ENCODE measurements around the gene PLB1. TPM values are rescaled to one million over a fixed set of nuclear protein-coding genes. Genes with fewer than 3 reads are reported as not detected.

Gene PLB1
- total and polyA plus RNA-seq, 5 experiments from 2014 or later: 0.29 to 0.34 (median 0.34) TPM; not detected in 2

GRCh38 chr2:28579606-28580005 is 83.7 kb downstream of the PLB1 start:
- H3K4me1 Mint-ChIP-seq: peaks cover 0 to 10% (median 5%) of the 10 kb centered on the region in 4 donors
- no peak overlapping the region for H3K4me3 Mint-ChIP-seq
- peak overlapping the region in 1 of 10 donors; percentile 48 for H3K27ac Mint-ChIP-seq
- no peaks in the 10 kb centered on the region for H3K9me3 Mint-ChIP-seq
- POLR2A ChIA-PET: interaction anchor here (0.6 to 1.6 kb wide), 2 partner anchors 12 to 1445 kb away, joined by 3 to 4 read pairs; partner anchors contain the start of gene PREB
- DNase-seq (no peak), ATAC-seq (no peak)
- H3K36me3 Mint-ChIP-seq: no peaks in the 10 kb centered on the region
- no peaks in the 10 kb centered on the region for H3K27me3 Mint-ChIP-seq

DNA sequence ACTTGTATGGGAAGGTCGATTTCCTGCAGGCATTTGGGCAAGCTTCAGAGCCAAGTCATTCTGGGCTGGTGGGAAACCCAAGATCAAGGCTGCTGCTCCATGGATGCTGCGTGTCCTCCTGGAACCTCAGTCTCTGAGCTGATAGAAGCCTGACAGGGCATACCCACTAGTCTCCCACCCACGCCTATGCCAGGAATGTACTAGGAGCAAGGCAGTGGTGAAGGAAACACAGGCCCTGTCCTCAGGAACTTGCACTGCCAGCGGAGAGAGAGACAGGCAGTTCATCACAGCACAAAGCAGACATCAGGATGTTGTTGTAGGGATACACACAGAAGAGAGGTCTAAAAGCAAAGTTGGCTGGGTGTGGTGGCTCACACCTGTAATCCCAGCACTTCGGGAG is 84.2 kb downstream of the PLB1 start:
- POLR2A ChIA-PET: interaction anchor here (0.6 to 1.6 kb wide), 2 partner anchors 12 to 1445 kb away, joined by 3 to 4 read pairs; partner anchors contain the start of gene PREB
- Mint-ChIP-seq H3K27me3 (no peaks in the 10 kb centered on the region), H3K4me3 (no peak overlapping the region), H3K9me3 (no peaks in the 10 kb centered on the region), H3K36me3 (no peaks in the 10 kb centered on the region), H3K4me1 (peaks cover 0 to 12% (median 7%) of the 10 kb centered on the region in 4 donors), H3K27ac (peak overlapping the region in 1 of 10 donors; percentile 48)
- ATAC-seq (no peak), DNase-seq (no peak)

DNA sequence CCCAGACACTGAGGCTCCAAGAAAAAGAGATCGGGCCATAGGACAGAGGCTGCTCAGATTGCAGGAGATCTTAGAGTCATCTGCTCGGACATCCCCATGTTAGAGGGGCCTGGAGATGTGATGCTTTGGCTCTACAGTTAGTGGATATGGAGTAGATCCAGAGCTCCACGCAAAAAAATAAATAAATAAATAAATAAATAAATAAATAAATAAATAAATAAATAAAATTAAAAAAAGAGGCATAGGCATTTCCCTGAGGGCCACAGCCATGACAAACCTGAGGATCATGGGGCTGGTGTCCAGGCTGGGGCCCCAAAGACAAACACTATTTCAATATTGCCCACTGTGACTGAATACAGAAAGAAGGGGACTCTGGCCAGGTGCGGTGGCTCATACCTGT is 85.5 kb downstream of the PLB1 start:
- Mint-ChIP-seq H3K36me3 (no peaks in the 10 kb centered on the region), H3K4me3 (no peak overlapping the region), H3K4me1 (peaks cover 3 to 16% (median 10%) of the 10 kb centered on the region in 4 donors), H3K27ac (peak overlapping the region in 1 of 10 donors; percentile 33), H3K27me3 (no peaks in the 10 kb centered on the region), H3K9me3 (no peaks in the 10 kb centered on the region)
- POLR2A ChIA-PET: no interaction called here
- DNase-seq (no peak), ATAC-seq (no peak)

- POLR2A ChIA-PET: interaction anchor here (0.7 kb wide), 1 partner anchor 22 kb away, joined by 3 read pairs; no protein-coding TSS in a partner anchor
- ATAC-seq (no peak), DNase-seq (no peak)
- Mint-ChIP-seq H3K27ac (no peak overlapping the region), H3K9me3 (no peaks in the 10 kb centered on the region), H3K27me3 (no peaks in the 10 kb centered on the region), H3K36me3 (no peaks in the 10 kb centered on the region), H3K4me1 (peaks cover 8 to 22% (median 17%) of the 10 kb centered on the region in 4 donors), H3K4me3 (no peak overlapping the region)
Measured at GRCh38 chr2:28582152-28582551, 86.3 kb downstream of the PLB1 start.

DNA sequence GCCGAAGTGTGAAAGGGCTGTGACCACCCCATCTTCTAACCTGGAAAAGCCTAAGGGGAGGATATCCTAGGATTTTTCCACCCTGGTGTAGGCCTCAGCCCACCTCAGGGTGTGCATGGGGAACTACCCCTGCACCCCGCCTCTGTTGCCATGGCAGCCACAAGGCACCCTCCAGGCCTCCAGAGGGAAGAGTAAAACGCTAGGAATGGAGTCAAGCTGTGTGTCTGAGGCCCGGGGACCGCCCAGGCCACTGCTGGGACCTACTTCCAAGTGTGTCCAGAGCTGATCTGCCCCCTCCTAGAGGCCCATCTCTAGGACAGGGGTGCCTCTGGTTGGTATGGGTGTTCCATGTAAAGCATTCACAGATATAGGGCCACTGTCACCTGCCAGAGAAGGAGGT is 86.7 kb downstream of the PLB1 start:
- DNase-seq: no peak
- POLR2A ChIA-PET: no interaction called here
- H3K27ac Mint-ChIP-seq: no peak overlapping the region
- ATAC-seq: no peak
- H3K27me3 Mint-ChIP-seq: no peaks in the 10 kb centered on the region
- H3K4me3 Mint-ChIP-seq: no peak overlapping the region
- H3K36me3 Mint-ChIP-seq: no peaks in the 10 kb centered on the region
- H3K9me3 Mint-ChIP-seq: no peaks in the 10 kb centered on the region
- H3K4me1 Mint-ChIP-seq: peaks cover 9 to 27% (median 21%) of the 10 kb centered on the region in 4 donors

- Mint-ChIP-seq H3K36me3 (no peaks in the 10 kb centered on the region), H3K4me1 (peaks cover 18 to 36% (median 31%) of the 10 kb centered on the region in 4 donors), H3K27ac (peak overlapping the region in 2 of 10 donors; percentile 30 to 47), H3K4me3 (no peak overlapping the region), H3K27me3 (no peaks in the 10 kb centered on the region), H3K9me3 (no peaks in the 10 kb centered on the region)
- POLR2A ChIA-PET: no interaction called here
- ATAC-seq: no peak
- DNase-seq: peak in 1 of 10 donors; percentile 35
Measured at GRCh38 chr2:28583899-28584553, 88.2 kb downstream of the PLB1 start.

DNA sequence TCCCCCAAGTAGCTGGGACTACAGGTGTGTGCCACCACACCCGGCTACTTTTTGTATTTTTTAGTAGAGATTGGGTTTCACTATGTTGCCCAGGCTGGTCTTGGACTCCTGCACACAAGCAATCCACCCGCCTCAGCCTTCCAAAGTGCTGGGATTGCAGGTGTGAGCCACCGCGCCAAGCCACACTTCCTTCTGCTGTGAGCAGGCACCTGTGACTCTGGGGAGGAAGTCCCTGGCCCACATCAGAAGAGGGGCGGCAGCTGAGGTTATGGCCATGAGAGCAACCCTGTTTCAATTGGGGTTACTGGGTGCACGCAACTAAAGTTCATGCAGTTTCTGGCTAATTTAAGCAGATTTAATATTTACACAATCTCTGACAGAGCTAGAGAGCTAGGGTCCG is 91.0 kb downstream of the PLB1 start:
- Mint-ChIP-seq H3K9me3 (no peaks in the 10 kb centered on the region), H3K4me3 (peak overlapping the region; percentile 38 to 84 (median 76)), H3K36me3 (no peaks in the 10 kb centered on the region), H3K27me3 (peaks cover 0 to 10% (median 2%) of the 10 kb centered on the region in 5 donors), H3K27ac (peak overlapping the region in 5 of 10 donors; percentile 46 to 84 (median 73)), H3K4me1 (peaks cover 19 to 36% (median 32%) of the 10 kb centered on the region in 4 donors)
- DNase-seq: peak; percentile 31 to 82 (median 59)
- peak; percentile 97 to 98 for ATAC-seq
- POLR2A ChIA-PET: interaction anchor here (0.5 to 1.0 kb wide), 6 partner anchors 20 to 205 kb away, joined by 3 to 5 read pairs (median 3); no protein-coding TSS in a partner anchor

GRCh38 chr2:28587526-28588291 is 91.8 kb downstream of the PLB1 start:
- H3K36me3 Mint-ChIP-seq: no peaks in the 10 kb centered on the region
- H3K27ac Mint-ChIP-seq: peak overlapping the region in 6 of 10 donors; percentile 5 to 84 (median 54)
- no peak for DNase-seq
- peak overlapping the region in 9 of 10 donors; percentile 14 to 83 (median 75) for H3K4me3 Mint-ChIP-seq
- peaks cover 0 to 17% (median 3%) of the 10 kb centered on the region in 5 donors for H3K27me3 Mint-ChIP-seq
- peaks cover 19 to 37% (median 33%) of the 10 kb centered on the region in 4 donors for H3K4me1 Mint-ChIP-seq
- POLR2A ChIA-PET: interaction anchor here (0.9 to 1.7 kb wide), 4 partner anchors 21 to 164 kb away, joined by 3 to 5 read pairs (median 4); partner anchors contain the start of gene PPP1CB
- ATAC-seq: no peak
- no peaks in the 10 kb centered on the region for H3K9me3 Mint-ChIP-seq

- POLR2A ChIA-PET: interaction anchor here (1.7 kb wide), 1 partner anchor 163 kb away, joined by 5 read pairs; the partner anchor contains the start of gene PPP1CB
- H3K4me3 Mint-ChIP-seq: peak overlapping the region in 9 of 10 donors; percentile 14 to 83 (median 61)
- H3K36me3 Mint-ChIP-seq: no peaks in the 10 kb centered on the region
- ATAC-seq (no peak), DNase-seq (no peak)
- H3K27ac Mint-ChIP-seq: peak overlapping the region in 6 of 10 donors; percentile 5 to 84 (median 48)
- H3K4me1 Mint-ChIP-seq: peaks cover 19 to 37% (median 33%) of the 10 kb centered on the region in 4 donors
- no peaks in the 10 kb centered on the region for H3K9me3 Mint-ChIP-seq
- H3K27me3 Mint-ChIP-seq: peaks cover 0 to 18% (median 3%) of the 10 kb centered on the region in 5 donors
Measured at GRCh38 chr2:28588292-28588670, 92.4 kb downstream of the PLB1 start.

DNA sequence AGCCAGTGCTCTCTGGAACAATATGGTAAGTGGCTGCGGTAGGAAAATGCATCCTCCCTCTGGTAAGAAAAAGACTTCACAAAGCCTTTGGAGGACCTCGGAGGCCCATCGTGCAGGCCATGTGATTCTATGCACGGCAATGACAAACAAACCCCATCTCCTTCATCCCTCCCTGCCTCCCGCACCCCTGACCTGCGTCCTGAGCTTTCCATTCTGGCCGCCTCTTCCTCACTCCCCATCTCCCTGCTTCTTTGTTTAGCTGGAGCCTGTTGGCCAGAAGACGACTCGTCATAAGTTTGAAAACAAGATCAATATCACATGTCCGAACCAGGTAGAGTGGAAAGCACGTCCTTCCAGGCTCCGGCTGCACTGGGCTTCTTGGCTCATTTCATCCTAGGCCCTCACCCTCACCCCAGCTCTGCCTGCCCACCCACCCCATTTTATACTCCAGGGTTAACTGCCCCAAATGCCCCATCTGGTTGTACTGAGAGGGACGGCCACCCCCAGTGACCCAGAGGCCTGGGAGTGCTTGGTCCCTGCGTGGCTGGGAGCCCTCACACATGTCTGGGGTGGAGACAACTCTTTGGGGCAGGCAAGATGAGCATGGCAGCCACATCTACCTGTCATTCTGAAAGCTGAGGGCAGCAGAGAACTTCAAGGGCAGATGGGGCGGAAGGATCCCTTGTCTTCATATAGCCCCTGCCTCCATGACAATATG is 94.0 kb downstream of the PLB1 start:
- peak overlapping the region in 4 of 10 donors; percentile 24 to 77 (median 57) for H3K27ac Mint-ChIP-seq
- H3K27me3 Mint-ChIP-seq: peaks cover 0 to 18% (median 3%) of the 10 kb centered on the region in 5 donors
- no peak overlapping the region for H3K4me3 Mint-ChIP-seq
- no peaks in the 10 kb centered on the region for H3K36me3 Mint-ChIP-seq
- ATAC-seq (no peak), DNase-seq (no peak)
- POLR2A ChIA-PET: interaction anchor here (1.2 kb wide), 1 partner anchor 162 kb away, joined by 5 read pairs; the partner anchor contains the start of gene PPP1CB
- no peaks in the 10 kb centered on the region for H3K9me3 Mint-ChIP-seq
- H3K4me1 Mint-ChIP-seq: peaks cover 30 to 43% (median 35%) of the 10 kb centered on the region in 4 donors

DNA sequence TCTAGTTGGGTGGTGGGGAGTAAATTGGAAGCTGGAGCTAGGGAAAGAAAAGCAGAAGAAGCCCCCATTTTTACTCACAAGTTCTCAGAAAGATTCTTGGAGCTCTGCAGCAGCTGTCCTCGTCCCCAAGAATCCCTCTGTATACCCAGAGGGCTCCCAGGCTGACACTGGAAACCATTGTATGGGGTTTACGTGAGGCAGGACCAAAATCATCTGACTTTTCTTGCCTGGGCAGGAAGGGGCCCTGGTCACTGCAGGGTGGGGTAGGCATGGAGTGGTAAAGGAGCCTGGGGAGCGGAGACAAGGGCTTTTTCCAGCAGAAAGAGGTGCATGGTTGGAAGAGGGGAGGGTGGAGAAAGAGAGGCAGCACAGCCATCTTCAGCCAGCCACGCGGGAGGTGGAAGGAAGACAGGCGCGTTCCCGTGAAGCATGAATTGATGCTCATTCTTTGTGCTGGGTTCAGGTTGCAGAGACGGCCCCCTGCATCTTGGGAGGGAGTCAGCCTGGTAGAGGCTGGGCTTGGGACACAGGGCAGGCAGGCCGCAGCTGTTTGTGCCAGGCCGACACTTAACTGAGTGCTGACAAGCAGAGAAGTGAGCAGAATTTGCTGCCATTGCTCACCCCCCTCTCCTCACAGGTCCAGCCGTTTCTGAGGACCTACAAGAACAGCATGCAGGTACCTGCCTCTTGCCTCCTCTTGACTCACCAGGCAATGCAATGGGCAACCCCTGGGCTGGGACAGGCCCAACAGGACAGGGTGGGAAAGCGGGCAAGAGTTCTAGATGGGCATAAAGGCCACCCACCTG is 94.8 kb downstream of the PLB1 start:
- H3K9me3 Mint-ChIP-seq: no peaks in the 10 kb centered on the region
- DNase-seq (no peak), ATAC-seq (no peak)
- H3K4me1 Mint-ChIP-seq: peaks cover 30 to 48% (median 39%) of the 10 kb centered on the region in 4 donors
- H3K27ac Mint-ChIP-seq: peak overlapping the region in 4 of 10 donors; percentile 24 to 77 (median 48)
- POLR2A ChIA-PET: interaction anchor here (1.2 kb wide), 1 partner anchor 161 kb away, joined by 5 read pairs; the partner anchor contains the start of gene PPP1CB
- no peaks in the 10 kb centered on the region for H3K36me3 Mint-ChIP-seq
- no peak overlapping the region for H3K4me3 Mint-ChIP-seq
- H3K27me3 Mint-ChIP-seq: peaks cover 0 to 18% (median 3%) of the 10 kb centered on the region in 5 donors
